MG63 (cell line): ENCODE data around the gene MSX1. TPM values are rescaled to one million over a fixed set of nuclear protein-coding genes. Genes with fewer than 3 reads are reported as not detected.

ENCODE experiments used
- DNase-seq: peaks from one replicate; pipeline ENCODE4 v3.0.0-alpha.2; 2020
- H3K27me3 ChIP-seq: fragments of 250-450 bp; sonication (Bioruptor Pico); 2 replicates; pipeline ENCODE4 v1.5.1; 2020; ENCODE audit warnings: mild to moderate bottlenecking, moderate library complexity
- H3K36me3 ChIP-seq: fragments of 250-450 bp; sonication (Bioruptor Pico); 2 replicates; pipeline ENCODE4 v1.5.1; 2020; ENCODE audit warnings: mild to moderate bottlenecking, moderate library complexity
- H3K4me3 ChIP-seq: fragments of 250-450 bp; sonication (Bioruptor Pico); 2 replicates; pipeline ENCODE4 v1.5.1; 2020; ENCODE audit warnings: mild to moderate bottlenecking, moderate library complexity
- H3K9me3 ChIP-seq: fragments of 250-450 bp; sonication (Bioruptor Pico); 2 replicates; pipeline ENCODE4 v1.5.1; 2020; ENCODE audit warnings: mild to moderate bottlenecking, moderate library complexity
- total RNA-seq: library from RNA; depleted of rRNA; stranded (reverse); fragments of >200 nt; shearing (Covaris generic); gene quantifications from 2 replicates; pipeline ENCODE4 v1.2.3, GENCODE V29; 2014; ENCODE audit warnings: low replicate concordance; rRNA removed

The MSX1 gene
- total RNA-seq, 1 experiment from 2014 or later: 7.8 TPM

DNA sequence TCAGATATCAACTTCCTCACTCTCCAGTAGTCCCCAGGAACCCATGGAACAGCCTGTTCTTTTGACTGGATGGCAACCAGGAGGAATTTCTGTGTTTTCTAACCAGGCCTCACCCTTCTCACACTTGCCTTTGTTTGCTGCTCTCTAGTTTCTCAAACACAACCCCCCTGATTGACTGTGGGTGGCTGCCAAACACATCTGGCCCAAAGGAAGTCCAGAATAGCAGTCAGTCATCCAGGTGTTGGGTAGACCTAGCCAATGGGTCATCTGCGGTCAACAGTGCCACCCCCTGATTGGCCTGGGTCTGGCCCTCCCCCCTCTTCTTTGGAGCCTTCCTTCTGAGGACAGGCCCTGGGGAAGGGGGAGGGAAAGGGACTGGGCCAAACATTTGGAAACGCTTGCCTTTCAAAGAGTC is 53.7 kb downstream of the MSX1 start:
- DNase-seq: no peak
- Histone ChIP-seq H3K4me3 (no peak overlapping the region), H3K9me3 (no peaks in the 10 kb centered on the region)

More for the DNA sequence above, 53.7 kb downstream of the MSX1 start:
- Histone ChIP-seq H3K36me3 (no peaks in the 10 kb centered on the region), H3K27me3 (no peaks in the 10 kb centered on the region)

Other genes with a start within 250 kb of the MSX1 start
- gene CYTL1, start 159.8 kb downstream of the MSX1 start, total RNA-seq: not detected in 2 replicates
- not detected in 2 replicates for gene STK32B, start 191.8 kb downstream of the MSX1 start, total RNA-seq